IPS-20b (cell line): Measurements from ENCODE around the gene GNB4.

Experiments
- H3K27ac ChIP-seq: one replicate; pipeline ENCODE4 v1.5.1; 2013; ENCODE audit warnings: low read length
- H3K27me3 ChIP-seq: 2 replicates; pipeline ENCODE4 v1.6.1; 2013; ENCODE audit warnings: mild to moderate bottlenecking, low read length, inconsistent platforms; ENCODE audit not compliant: insufficient read depth
- H3K36me3 ChIP-seq: 2 replicates; pipeline ENCODE4 v1.6.1; 2013; ENCODE audit warnings: low read depth, mild to moderate bottlenecking, inconsistent platforms, low read length, moderate library complexity; ENCODE audit not compliant: insufficient read depth
- H3K4me1 ChIP-seq: 2 replicates; pipeline ENCODE4 v1.6.1; 2013; ENCODE audit warnings: mild to moderate bottlenecking, control low read depth, inconsistent platforms, low read length, moderate library complexity; ENCODE audit not compliant: insufficient read depth
- H3K4me3 ChIP-seq: 2 replicates; pipeline ENCODE4 v1.5.1; 2013; ENCODE audit warnings: mild to moderate bottlenecking, low read length, inconsistent platforms
- H3K9ac ChIP-seq: 2 replicates; pipeline ENCODE4 v1.6.1; 2013; ENCODE audit warnings: low read depth, mild to moderate bottlenecking, inconsistent platforms, low read length, moderate library complexity
- H3K9me3 ChIP-seq: 2 replicates; pipeline ENCODE4 v1.6.1; 2013; ENCODE audit warnings: mild to moderate bottlenecking, low read depth, low read length, inconsistent platforms; ENCODE audit not compliant: insufficient read depth

The GNB4 gene

GRCh38 chr3:179436517-179436916, 14.8 kb downstream of the GNB4 start:
- no peak overlapping the region for H3K9ac ChIP-seq
- H3K4me1 ChIP-seq, result peaks cover 12% of the 10 kb centered on the region
- H3K4me3 ChIP-seq, result no peak overlapping the region
- H3K27me3 ChIP-seq, result no peaks in the 10 kb centered on the region
- no peaks in the 10 kb centered on the region for H3K36me3 ChIP-seq
- no peak overlapping the region for H3K27ac ChIP-seq
- H3K9me3 ChIP-seq, result no peaks in the 10 kb centered on the region

GRCh38 chr3:179432451-179432850, 18.8 kb downstream of the GNB4 start:
- no peaks in the 10 kb centered on the region for H3K36me3 ChIP-seq
- H3K27ac ChIP-seq, result no peak overlapping the region
- no peak overlapping the region for H3K4me3 ChIP-seq
- no peaks in the 10 kb centered on the region for H3K4me1 ChIP-seq
- H3K9ac ChIP-seq, result no peak overlapping the region
- H3K9me3 ChIP-seq, result no peaks in the 10 kb centered on the region
- H3K27me3 ChIP-seq, result no peaks in the 10 kb centered on the region

GRCh38 chr3:179432021-179432420, 19.2 kb downstream of the GNB4 start:
- Histone ChIP-seq H3K36me3 (no peaks in the 10 kb centered on the region), H3K27me3 (no peaks in the 10 kb centered on the region), H3K9me3 (no peaks in the 10 kb centered on the region), H3K4me3 (no peak overlapping the region), H3K9ac (no peak overlapping the region), H3K4me1 (no peaks in the 10 kb centered on the region), H3K27ac (no peak overlapping the region)

- no peak overlapping the region for H3K27ac ChIP-seq
- no peaks in the 10 kb centered on the region for H3K4me1 ChIP-seq
- H3K27me3 ChIP-seq, result no peaks in the 10 kb centered on the region
- no peaks in the 10 kb centered on the region for H3K36me3 ChIP-seq
- no peak overlapping the region for H3K9ac ChIP-seq
- no peaks in the 10 kb centered on the region for H3K9me3 ChIP-seq
- H3K4me3 ChIP-seq, result no peak overlapping the region
These were observed 20.9 kb downstream of the GNB4 start for GRCh38 chr3:179430277-179430870.

GRCh38 chr3:179428876-179429548, 22.3 kb downstream of the GNB4 start:
- H3K27me3 ChIP-seq, result no peaks in the 10 kb centered on the region
- no peaks in the 10 kb centered on the region for H3K9me3 ChIP-seq
- no peak overlapping the region for H3K27ac ChIP-seq
- H3K4me1 ChIP-seq, result no peaks in the 10 kb centered on the region
- H3K4me3 ChIP-seq, result no peak overlapping the region
- no peaks in the 10 kb centered on the region for H3K36me3 ChIP-seq
- H3K9ac ChIP-seq, result no peak overlapping the region

- Histone ChIP-seq H3K27ac (no peak overlapping the region), H3K9me3 (no peaks in the 10 kb centered on the region), H3K9ac (no peak overlapping the region), H3K4me3 (no peak overlapping the region), H3K36me3 (no peaks in the 10 kb centered on the region), H3K27me3 (no peaks in the 10 kb centered on the region), H3K4me1 (no peaks in the 10 kb centered on the region)
These were observed 26.2 kb downstream of the GNB4 start for GRCh38 chr3:179425075-179425474.

GRCh38 chr3:179421500-179421899, 29.8 kb downstream of the GNB4 start:
- no peak overlapping the region for H3K27ac ChIP-seq
- no peak overlapping the region for H3K4me3 ChIP-seq
- no peak overlapping the region for H3K9ac ChIP-seq
- no peaks in the 10 kb centered on the region for H3K4me1 ChIP-seq
- H3K36me3 ChIP-seq, result peaks cover 10% of the 10 kb centered on the region; the same call in 1 of the 2 replicates
- no peaks in the 10 kb centered on the region for H3K27me3 ChIP-seq
- no peaks in the 10 kb centered on the region for H3K9me3 ChIP-seq

GRCh38 chr3:179418610-179419009, 32.7 kb downstream of the GNB4 start:
- H3K4me3 ChIP-seq, result no peak overlapping the region
- H3K9me3 ChIP-seq, result no peaks in the 10 kb centered on the region
- H3K27ac ChIP-seq, result no peak overlapping the region
- no peak overlapping the region for H3K9ac ChIP-seq
- peaks cover 10% of the 10 kb centered on the region; the same call in 1 of the 2 replicates for H3K36me3 ChIP-seq
- H3K27me3 ChIP-seq, result no peaks in the 10 kb centered on the region
- no peaks in the 10 kb centered on the region for H3K4me1 ChIP-seq

- Histone ChIP-seq H3K9me3 (no peaks in the 10 kb centered on the region), H3K27me3 (no peaks in the 10 kb centered on the region), H3K4me3 (no peak overlapping the region), H3K27ac (no peak overlapping the region), H3K9ac (no peak overlapping the region), H3K4me1 (no peaks in the 10 kb centered on the region), H3K36me3 (peaks cover 10% of the 10 kb centered on the region; the same call in 1 of the 2 replicates)
These were observed 34.6 kb downstream of the GNB4 start for GRCh38 chr3:179416681-179417080.

GRCh38 chr3:179415377-179415776, 35.9 kb downstream of the GNB4 start:
- Histone ChIP-seq H3K36me3 (peaks cover 10% of the 10 kb centered on the region; the same call in 1 of the 2 replicates), H3K9ac (no peak overlapping the region), H3K4me3 (no peak overlapping the region), H3K9me3 (no peaks in the 10 kb centered on the region), H3K4me1 (no peaks in the 10 kb centered on the region), H3K27me3 (no peaks in the 10 kb centered on the region), H3K27ac (no peak overlapping the region)

- no peaks in the 10 kb centered on the region for H3K27me3 ChIP-seq
- no peak overlapping the region for H3K4me3 ChIP-seq
- no peak overlapping the region for H3K27ac ChIP-seq
- H3K9ac ChIP-seq, result no peak overlapping the region
- H3K9me3 ChIP-seq, result no peaks in the 10 kb centered on the region
- peaks cover 10% of the 10 kb centered on the region; the same call in 1 of the 2 replicates for H3K36me3 ChIP-seq
- H3K4me1 ChIP-seq, result no peaks in the 10 kb centered on the region
These were observed 36.5 kb downstream of the GNB4 start for GRCh38 chr3:179414804-179415203.

- H3K36me3 ChIP-seq, result no peaks in the 10 kb centered on the region
- H3K27ac ChIP-seq, result no peak overlapping the region
- H3K4me3 ChIP-seq, result no peak overlapping the region
- no peak overlapping the region for H3K9ac ChIP-seq
- no peaks in the 10 kb centered on the region for H3K4me1 ChIP-seq
- H3K27me3 ChIP-seq, result no peaks in the 10 kb centered on the region
- no peaks in the 10 kb centered on the region for H3K9me3 ChIP-seq
These were observed 40.3 kb downstream of the GNB4 start for GRCh38 chr3:179410999-179411398.
